ENCODE results near the gene CD207.
"Not testable (repeated sequence)": the region's sequence is repeated elsewhere in the genome, so short reads cannot be mapped to it uniquely, and the experiment has no call there.

The CD207 gene

DNA sequence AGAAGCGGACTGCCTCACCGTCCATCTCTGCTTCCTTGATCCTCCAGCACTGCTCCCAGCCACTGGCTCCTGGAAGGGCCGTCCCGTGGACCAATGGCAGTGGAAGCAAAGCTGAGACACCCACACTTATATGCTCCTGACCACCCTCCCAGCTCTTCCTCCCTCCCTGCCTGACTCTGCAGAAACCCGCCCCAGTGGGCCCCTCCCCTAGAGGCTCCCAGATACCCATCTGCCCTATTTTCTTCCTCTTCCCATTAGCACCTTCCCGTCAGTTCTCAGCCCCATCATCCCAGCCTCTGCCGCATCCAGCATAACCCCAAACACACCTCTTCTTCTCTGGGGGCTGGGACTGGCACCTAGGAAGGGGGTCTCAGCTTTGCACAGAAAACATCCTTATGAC lies 15.1 kb downstream of the CD207 start, which contains the start of gene CLEC4F:
CLEC4F (minus strand) TSS at position 101 of the 400 bp plus-strand sequence; CDS start at position 25, 76 bp downstream.
- no peak for DNase-seq
- TF ChIP-seq POLR2A (IDR thresholded peaks at IDR 0.05; ENCODE audit: low read length) (no peak), GATA1 (IDR thresholded peaks at IDR 0.05; ENCODE audit: low read depth, low read length) (no peak)

DNA sequence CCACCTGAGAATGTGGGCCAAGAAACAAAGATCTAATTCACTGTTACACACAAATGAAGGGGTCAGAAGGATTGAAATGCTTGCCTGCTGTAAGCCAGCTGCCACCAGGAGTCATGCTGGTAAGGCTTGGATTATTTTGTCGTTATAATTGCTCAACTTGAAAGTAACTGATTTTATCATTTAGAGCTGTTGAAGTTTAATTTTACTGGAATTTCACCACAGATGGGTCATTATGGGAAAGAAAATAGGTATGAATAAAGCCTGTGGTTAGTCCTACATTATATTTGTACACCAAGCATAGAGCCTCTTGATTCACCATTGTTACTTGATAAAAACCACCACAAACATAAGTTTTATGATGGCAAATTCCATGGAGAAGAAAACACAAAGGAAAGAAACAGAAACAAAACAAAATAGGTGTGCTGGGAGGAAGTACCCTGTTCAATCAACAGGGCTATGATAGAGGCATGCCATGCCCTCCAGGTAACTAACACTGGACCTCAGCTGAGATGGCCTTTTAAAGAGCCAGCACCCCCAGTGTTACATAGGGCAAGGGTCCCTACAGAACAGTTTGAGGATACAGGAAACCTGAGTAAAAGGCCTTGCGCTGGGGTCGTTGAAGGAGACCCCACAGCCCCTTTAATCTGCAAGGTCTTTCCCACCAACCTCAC lies 18.2 kb downstream of the CD207 start:
- DNase-seq: no peak
- TF ChIP-seq POLR2A (IDR thresholded peaks at IDR 0.05; ENCODE audit: low read length): no peak
- no peak for TF ChIP-seq GATA1 (IDR thresholded peaks at IDR 0.05; ENCODE audit: low read depth, low read length)

DNA sequence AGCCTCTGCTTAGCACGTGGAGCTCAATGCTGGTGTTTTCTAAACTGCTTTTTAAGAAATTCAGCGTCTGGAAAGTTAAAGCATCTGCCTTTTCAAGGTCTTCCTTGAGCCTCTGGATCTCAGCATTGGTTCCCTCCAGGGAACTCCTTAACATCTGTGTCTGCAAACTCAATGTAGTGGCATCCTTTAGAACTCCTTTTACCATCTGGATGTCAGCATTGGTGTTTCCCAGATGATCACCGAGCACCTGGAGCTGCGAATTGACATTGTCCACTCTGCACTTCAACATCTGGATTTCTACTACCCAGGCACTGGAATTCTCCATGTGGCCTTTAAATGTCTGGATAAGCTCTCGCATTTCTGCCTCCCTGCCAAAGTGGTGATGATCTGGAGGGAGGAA lies 18.9 kb downstream of the CD207 start:
- no peak for DNase-seq
- TF ChIP-seq GATA1 (IDR thresholded peaks at IDR 0.05; ENCODE audit: low read depth, low read length) (no peak), POLR2A (IDR thresholded peaks at IDR 0.05; ENCODE audit: low read length) (no peak)

DNA sequence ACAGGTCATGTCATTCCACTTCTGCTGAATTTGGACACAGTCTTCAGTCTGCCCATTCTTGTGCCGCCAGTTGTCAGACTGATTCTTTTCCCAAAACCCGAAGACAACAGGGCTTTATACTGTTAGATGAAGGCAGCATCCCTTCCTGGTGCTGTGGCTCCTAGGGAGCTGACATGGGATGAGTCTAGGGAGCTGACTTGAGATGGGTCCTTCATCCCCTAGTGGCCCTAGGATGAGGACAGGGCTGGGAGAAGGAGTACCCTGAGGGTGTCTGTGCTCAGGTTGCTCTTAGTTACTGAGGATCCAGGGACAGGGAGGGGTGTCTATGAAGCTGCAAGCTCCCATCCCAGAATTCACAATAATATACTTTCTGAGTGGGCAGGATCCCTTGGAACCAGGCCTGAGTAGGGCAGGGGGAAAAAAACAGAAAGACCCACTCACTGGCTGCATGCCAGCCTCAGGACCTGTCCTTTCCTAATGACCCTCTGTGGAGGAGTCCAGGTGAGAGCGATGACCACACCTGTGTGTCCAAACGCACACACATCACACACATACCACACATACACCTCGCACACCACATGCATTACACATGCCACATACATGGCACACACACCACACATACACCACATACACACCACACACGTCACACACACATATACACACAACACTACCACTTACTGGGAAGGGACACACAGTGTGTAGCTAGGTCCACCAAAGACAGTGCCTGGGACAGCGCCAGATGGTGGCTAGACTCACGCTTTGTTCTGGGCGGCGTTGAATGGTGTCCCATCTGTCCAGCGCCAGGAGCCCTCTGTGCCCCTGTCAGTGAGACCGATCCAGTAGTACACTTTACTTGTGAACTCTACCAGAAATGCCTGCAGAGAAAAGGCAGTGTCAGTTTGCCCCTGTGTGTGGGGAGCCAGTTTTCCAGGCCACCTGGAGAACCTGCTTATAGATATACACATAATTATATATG lies 26.3 kb downstream of the CD207 start:
- no peak for DNase-seq
- TF ChIP-seq POLR2A (IDR thresholded peaks at IDR 0.05; ENCODE audit: low read length) (no peak), GATA1 (IDR thresholded peaks at IDR 0.05; ENCODE audit: low read depth, low read length) (no peak)

DNA sequence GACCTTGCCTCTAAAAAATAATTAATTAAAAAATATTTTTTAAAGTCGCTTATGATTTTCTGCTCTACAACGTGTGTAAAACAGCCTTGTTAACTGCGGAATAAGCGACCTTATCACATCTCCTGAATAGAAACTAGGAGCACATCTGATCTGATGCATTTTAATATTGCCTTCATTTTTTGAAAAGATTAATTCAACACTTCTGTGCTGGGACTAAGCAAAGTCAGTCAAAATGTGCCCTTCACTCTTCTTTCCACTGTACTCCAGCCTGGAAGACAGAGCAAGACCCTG lies 27.8 kb downstream of the CD207 start:
- TF ChIP-seq GATA1 (IDR thresholded peaks at IDR 0.05; ENCODE audit: low read depth, low read length) (no peak), POLR2A (IDR thresholded peaks at IDR 0.05; ENCODE audit: low read length) (no peak)
- DNase-seq: no peak

DNA sequence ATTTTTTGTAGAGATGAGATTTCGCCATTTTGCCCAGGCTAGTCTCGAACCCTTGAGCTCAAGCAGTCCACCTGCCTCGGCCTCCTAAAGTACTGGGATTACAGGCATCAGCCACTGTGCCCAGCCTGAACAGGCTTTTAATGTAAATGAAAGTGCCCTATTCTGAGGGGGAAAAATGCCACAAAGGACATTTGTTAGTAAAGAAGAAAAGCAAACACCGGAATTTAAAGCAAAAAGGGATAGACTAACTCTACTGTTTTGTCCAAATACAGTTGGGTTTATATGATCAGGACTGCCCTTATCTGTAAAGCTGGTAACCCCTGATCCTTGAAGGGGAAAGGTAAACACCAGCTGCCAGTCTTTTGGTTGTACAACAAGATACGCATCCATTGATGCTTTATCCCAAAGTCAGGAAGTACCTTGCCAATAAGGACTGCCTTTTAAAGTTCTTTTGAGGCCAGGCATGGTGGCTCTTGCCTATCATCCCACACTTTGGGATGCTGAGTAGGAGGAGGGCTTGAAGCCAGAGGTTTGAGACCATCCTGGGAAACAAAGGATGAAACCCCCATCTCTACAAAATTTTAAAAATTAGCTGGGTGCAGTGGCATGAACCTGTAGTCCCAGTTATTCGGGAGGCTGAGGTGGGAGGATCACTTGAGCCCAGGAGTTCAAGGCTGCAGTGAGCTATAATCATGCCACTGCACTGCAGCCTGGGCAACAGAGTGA lies 28.4 kb downstream of the CD207 start:
- TF ChIP-seq POLR2A (IDR thresholded peaks at IDR 0.05; ENCODE audit: low read length) (no peak), GATA1 (IDR thresholded peaks at IDR 0.05; ENCODE audit: low read depth, low read length) (no peak)

DNA sequence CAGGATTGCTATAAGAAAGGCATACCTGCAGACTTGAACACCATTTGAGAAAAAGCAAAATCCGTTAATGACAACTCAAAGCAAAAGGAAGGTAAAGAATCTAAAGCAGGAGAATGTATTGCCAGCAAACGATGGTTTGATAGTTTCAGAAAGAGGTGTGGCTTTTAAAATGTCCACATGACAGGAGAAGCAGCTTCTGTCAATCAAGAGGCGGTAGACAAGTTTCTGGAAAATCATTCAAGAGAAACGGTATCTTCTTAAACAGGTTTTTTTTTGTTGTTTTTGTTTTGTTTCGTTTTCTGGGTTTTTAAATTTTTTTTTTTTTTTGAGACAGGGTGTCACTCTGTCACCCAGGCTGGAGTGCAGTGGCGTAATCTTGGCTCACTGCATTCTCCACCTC lies 29.0 kb downstream of the CD207 start:
- DNase-seq: no peak
- TF ChIP-seq GATA1 (IDR thresholded peaks at IDR 0.05; ENCODE audit: low read depth, low read length): no peak
- no peak for TF ChIP-seq POLR2A (IDR thresholded peaks at IDR 0.05; ENCODE audit: low read length)

More for the DNA sequence above, 28.4 kb downstream of the CD207 start:
- DNase-seq: no peak

DNA sequence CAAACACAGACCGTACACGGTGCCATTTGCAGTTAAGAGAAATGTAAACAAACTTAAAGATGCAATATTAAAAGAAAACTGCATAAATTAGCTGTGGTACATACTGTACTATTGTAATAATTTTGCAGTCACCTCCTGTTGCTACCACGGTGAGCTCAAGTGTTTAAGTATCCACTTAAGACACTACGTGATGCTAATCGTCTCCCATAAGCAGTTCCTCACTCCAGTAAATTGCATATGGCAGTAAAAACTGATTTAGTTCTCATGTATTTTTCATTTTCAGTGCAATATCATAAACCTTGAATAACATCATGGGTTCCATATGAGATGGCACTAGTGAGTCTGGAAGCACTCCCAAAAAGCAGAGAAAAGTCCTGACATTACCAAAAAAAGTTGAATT lies 29.6 kb downstream of the CD207 start:
- no peak for TF ChIP-seq GATA1 (IDR thresholded peaks at IDR 0.05; ENCODE audit: low read depth, low read length)
- no peak for TF ChIP-seq POLR2A (IDR thresholded peaks at IDR 0.05; ENCODE audit: low read length)
- no peak for DNase-seq

DNA sequence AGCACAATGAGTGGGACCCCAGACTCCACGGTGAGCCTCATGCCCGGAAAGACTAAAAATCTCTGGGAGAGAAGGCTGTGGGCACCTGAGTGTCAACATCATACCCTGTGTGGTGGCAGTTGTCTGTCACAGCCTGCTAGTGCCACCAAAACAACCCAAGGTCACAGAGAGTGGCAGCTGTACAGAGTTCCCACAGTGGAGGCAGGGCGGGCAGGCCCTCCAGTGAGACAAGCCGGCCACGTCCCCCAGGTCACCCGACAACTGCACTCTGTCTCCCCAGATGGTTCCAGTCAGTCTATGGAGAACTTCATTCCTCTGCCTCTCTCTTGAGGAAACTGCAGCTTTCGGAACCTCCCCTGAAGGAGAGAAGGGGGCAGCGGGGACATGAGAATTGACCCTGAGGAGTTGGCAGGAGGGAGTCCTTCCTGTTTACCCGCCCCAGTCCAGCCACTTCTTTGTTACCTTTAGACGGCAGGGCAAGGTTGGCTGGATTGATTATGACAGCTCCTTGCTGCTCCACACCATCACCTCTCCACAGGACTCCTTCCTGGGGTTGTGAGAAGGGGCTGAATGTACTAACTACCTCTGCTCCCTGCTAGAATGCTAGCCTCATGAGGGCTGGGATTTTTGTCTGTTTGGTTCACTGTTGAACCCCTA lies 33.9 kb downstream of the CD207 start:
- no peak for DNase-seq

DNA sequence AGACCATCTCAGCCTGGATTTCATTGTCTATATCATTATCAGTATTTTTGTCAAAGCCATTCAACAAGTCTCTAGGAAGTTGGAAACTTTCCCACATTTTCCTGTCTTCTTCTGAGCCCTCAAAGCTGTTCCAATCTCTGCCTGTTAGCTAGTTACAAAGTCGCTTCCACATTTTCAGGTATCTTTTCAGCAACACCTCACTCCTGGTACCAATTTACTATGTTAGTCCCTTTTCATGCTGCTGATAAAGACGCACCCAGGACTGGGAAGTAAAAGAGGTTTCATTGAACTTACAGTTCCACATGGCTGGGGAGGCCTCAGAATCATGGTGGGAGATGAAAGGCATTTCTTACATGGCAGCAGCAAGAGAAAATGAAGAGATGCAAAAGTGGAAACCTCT lies 35.9 kb downstream of the CD207 start:
- DNase-seq: no peak
- no peak for TF ChIP-seq GATA1 (IDR thresholded peaks at IDR 0.05; ENCODE audit: low read depth, low read length)
- no peak for TF ChIP-seq POLR2A (IDR thresholded peaks at IDR 0.05; ENCODE audit: low read length)

More for the DNA sequence above, 33.9 kb downstream of the CD207 start:
- TF ChIP-seq POLR2A (IDR thresholded peaks at IDR 0.05; ENCODE audit: low read length): no peak
- no peak for TF ChIP-seq GATA1 (IDR thresholded peaks at IDR 0.05; ENCODE audit: low read depth, low read length)

DNA sequence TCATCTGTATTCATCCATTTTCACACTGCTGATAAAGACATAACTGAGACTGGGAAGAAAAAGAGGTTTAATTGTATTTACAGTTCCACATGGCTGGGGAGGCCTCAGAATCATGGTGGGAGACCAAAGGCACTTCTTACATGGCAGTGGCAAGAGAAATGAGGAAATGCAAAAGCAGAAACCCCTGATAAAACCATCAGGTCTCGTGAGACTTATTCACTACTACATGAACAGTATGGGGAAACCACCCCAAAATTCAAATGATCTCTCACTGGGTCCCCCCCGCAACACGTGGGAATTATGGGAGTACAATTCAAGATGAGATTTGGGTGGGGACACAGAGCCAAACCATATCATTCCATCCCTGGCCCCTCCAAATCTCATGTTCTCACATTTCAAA lies 37.6 kb downstream of the CD207 start:
- DNase-seq: not testable (repeated sequence)

DNA sequence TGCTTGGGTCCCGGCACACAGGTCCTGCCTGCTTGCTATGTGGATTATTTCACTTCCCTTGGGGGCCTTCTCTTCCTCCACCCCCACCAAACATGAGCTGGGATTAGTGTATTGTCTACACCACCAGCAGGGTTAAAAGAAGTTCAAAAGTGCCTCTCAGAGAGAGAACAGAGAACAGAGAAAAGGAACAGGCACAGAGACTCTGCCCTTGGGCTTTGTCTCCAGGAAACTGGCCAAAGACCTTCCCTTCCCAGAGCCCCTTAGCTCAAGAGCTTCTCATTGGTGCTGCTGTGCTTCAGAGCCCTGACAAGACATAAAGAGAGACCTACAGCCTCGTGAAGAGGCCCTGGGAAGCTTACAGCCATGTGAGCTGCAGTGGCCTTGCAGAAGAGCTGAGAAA lies 38.1 kb downstream of the CD207 start:
- TF ChIP-seq POLR2A (IDR thresholded peaks at IDR 0.05; ENCODE audit: low read length) (no peak), GATA1 (IDR thresholded peaks at IDR 0.05; ENCODE audit: low read depth, low read length) (no peak)
- DNase-seq: no peak

DNA sequence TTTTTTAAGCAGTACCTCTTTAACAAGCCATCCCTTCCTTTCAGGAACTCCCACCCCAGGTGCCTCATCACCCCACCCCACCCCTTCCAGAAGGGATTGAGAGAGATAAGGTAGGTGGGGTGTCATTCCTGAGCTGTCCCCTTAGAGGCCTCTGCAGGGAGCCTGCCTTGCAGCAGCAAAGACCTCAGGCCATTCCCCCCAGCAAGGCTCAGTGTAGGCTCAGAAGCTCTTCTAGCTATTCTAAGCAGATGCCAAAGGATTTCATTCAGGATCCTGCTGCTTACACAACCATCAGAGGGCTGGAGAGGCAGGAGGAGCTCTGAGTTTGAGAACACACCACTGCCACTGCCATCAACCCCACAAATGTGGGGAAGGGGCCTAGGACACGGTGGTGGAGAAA lies 39.4 kb downstream of the CD207 start:
- TF ChIP-seq GATA1 (IDR thresholded peaks at IDR 0.05; ENCODE audit: low read depth, low read length): no peak
- DNase-seq: no peak

Data from erythroblast (primary cell).